Measurements from ENCODE around the gene MPL. TPM values are rescaled to one million over a fixed set of nuclear protein-coding genes. Genes with fewer than 3 reads are reported as not detected.

MPL gene
- total RNA-seq, 1 experiment from 2014 or later: not detected

- TF ChIP-seq TCF7L2 (IDR thresholded peaks at IDR 0.05; ENCODE audit: borderline replicate concordance, extremely low read depth, insufficient read depth, insufficient read length) (no peak), REST (IDR thresholded peaks at IDR 0.05; ENCODE audit: low read depth) (no peak)
Measured at GRCh38 chr1:43354936-43355335, 17.3 kb downstream of the MPL start (continued).

- H3K9me3 ChIP-seq (ENCODE audit: control insufficient read depth in 1 of 2, insufficient read depth in 1 of 2, low read depth in 1 of 2, low read length in 2 of 2): no peaks in the 10 kb centered on the region
- POLR2A ChIA-PET: interaction anchor here (1.7 to 2.1 kb wide), 2 partner anchors 10 to 130 kb away, joined by 4 to 26 read pairs; partner anchors contain the start of gene ELOVL1
- H3K27ac ChIP-seq (ENCODE audit: low read depth, low read length): peak overlapping the region; percentile 80; the same call in 1 of the 2 replicates
- H3K27me3 ChIP-seq (ENCODE audit: insufficient read depth, low read length): no peaks in the 10 kb centered on the region
- ATAC-seq (no peak), DNase-seq (ENCODE audit: low read depth, low spot score) (no peak)
- H3K4me3 ChIP-seq (replicated peaks in 1 of 2; ENCODE audit: low read depth in 1 of 2, low read length in 2 of 2): 0 out of 4 replicates have a peak overlapping the region, but pooled peaks of 1 of the 2 experiments have one; percentile 76
- no peak for TF ChIP-seq FOSL1 (IDR thresholded peaks at IDR 0.05; ENCODE audit: low read depth)
- no peak for TF ChIP-seq SIN3A (IDR thresholded peaks at IDR 0.05; ENCODE audit: low read depth)
- no peak for TF ChIP-seq EZH2phosphoT487 (IDR thresholded peaks at IDR 0.05; ENCODE audit: borderline replicate concordance)
- no peak for TF ChIP-seq ZFX (IDR thresholded peaks at IDR 0.05)
- TF ChIP-seq POLR2AphosphoS5 (IDR thresholded peaks at IDR 0.05; ENCODE audit: low read depth, low read length): no peak
- TF ChIP-seq CBX3 (IDR thresholded peaks at IDR 0.05; ENCODE audit: low read depth): no peak
- peak overlapping the region; percentile 78 for H3K4me2 ChIP-seq (ENCODE audit: low read length)
- peaks cover 3% of the 10 kb centered on the region; the same call in 1 of the 2 replicates for H4K20me1 ChIP-seq (ENCODE audit: insufficient read depth)
- no peak overlapping the region for H2AFZ ChIP-seq (ENCODE audit: low read depth, low read length, poor library complexity, severe bottlenecking)
- intact Hi-C loops (cut with micrococcal nuclease): no loop called here
- H3K4me1 ChIP-seq (ENCODE audit: control insufficient read depth in 1 of 2, insufficient read depth in 2 of 2, low read length in 2 of 2): peaks cover 13 to 37% of the 10 kb centered on the region in 2 experiments
- no peaks in the 10 kb centered on the region for H3K9me2 ChIP-seq (ENCODE audit: insufficient read depth)
- peaks cover 35% of the 10 kb centered on the region for H3K79me2 ChIP-seq (ENCODE audit: insufficient read depth, low read length)
- H3K9ac ChIP-seq (ENCODE audit: low read length): no peak overlapping the region
- RAD21 ChIA-PET (ENCODE audit: low non-redundant PET in 1 of 2, low total read pairs in 2 of 2, uncharacterized antibody in 2 of 2, unreplicated experiment in 2 of 2): no interaction called here
- peaks cover 13 to 29% of the 10 kb centered on the region in 2 experiments for H3K36me3 ChIP-seq (ENCODE audit: control insufficient read depth in 1 of 2, insufficient read depth in 2 of 2, low read length in 2 of 2)
- BruUV-seq (replicated peaks): no TSS peak
- CTCF ChIA-PET: interaction anchor here (2.6 kb wide), 1 partner anchor 130 kb away, joined by 12 read pairs; no protein-coding TSS in a partner anchor
Measured at GRCh38 chr1:43357251-43357650, 19.6 kb downstream of the MPL start.
